HCT116 (cell line): ENCODE results near the gene FOXJ2. TPM values are rescaled to one million over a fixed set of nuclear protein-coding genes. Genes with fewer than 3 reads are reported as not detected.

Experiments used
- ATAC-seq: fragments of 200-7000 bp; cut with Tn5 transposase; 2 replicates; pipeline ENCODE4 v1.9.1; 2020; ENCODE audit warnings: mild to moderate bottlenecking, moderate library complexity
- BruUV-seq: library from RNA; stranded (reverse); fragments of 400-500 nt; replicated peaks from 2 replicates; lab custom pipeline; 2021; lab: Mats Ljungman, UMichigan
- CTCF ChIA-PET: fragments of 300-600 bp; sonication (Branson Sonifier 250); formaldehyde crosslinking; loops from one replicate; lab custom pipeline; 2021; ENCODE audit warnings: antibody characterized with exemption; lab: Charles Lee
- POLR2A ChIA-PET: fragments of 300-600, 350-600 bp; sonication (Branson Sonifier 250); formaldehyde crosslinking; loops from one replicate; lab custom pipeline; 2021; ENCODE audit warnings: antibody characterized with exemption; lab: Charles Lee
- RAD21 ChIA-PET, 2 experiments: fragments of 300-600 bp; sonication (Branson Sonifier 250); formaldehyde crosslinking; loops; one replicate each; lab custom pipeline; 2023; ENCODE audit warnings: low total read pairs in 2 of 2; ENCODE audit not compliant: uncharacterized antibody in 2 of 2, unreplicated experiment in 2 of 2, low non-redundant PET in 1 of 2; lab: Charles Lee
- DNase-seq: peaks from one replicate; pipeline ENCODE4 v3.0.0-alpha.2; 2010; ENCODE audit warnings: low read depth, low spot score
- H2AFZ ChIP-seq: fragments of 200-600 bp; shearing (Covaris generic), sonication (generic); 2 replicates; pipeline ENCODE4 v1.6.1; 2017; ENCODE audit warnings: low read depth, mixed run types, mixed read lengths, antibody characterized with exemption, low read length; ENCODE audit not compliant: poor library complexity, severe bottlenecking
- H3K27ac ChIP-seq: 2 replicates; pipeline ENCODE4 v1.5.1; 2012; ENCODE audit warnings: low read depth, low read length
- H3K27me3 ChIP-seq: fragments of 200-600 bp; sonication (generic); 2 replicates; pipeline ENCODE4 v1.6.1; 2016; ENCODE audit warnings: mixed run types, low read length, mixed read lengths; ENCODE audit not compliant: insufficient read depth
- H3K36me3 ChIP-seq, 2 experiments: fragments of 200-500 bp in 1 of 2; fragments of 200-600 bp in 1 of 2; sonication (Bioruptor generic) in 1 of 2; sonication (generic) in 1 of 2; 2 replicates each; pipeline versions ENCODE4 v1.5.1 to v1.6.1; 2014 to 2016; ENCODE audit warnings: low read length in 2 of 2, inconsistent platforms in 1 of 2, mixed read lengths in 1 of 2, mixed run types in 1 of 2; ENCODE audit not compliant: insufficient read depth in 2 of 2, control insufficient read depth in 1 of 2
- H3K4me1 ChIP-seq, 2 experiments: fragments of 200-600 bp in 1 of 2; sonication (generic) in 1 of 2; 2 replicates each; pipeline versions ENCODE4 v1.5.1 to v1.6.1; 2012 to 2017; ENCODE audit warnings: low read length in 2 of 2, inconsistent platforms in 1 of 2, mild to moderate bottlenecking in 1 of 2, mixed read lengths in 1 of 2, mixed run types in 1 of 2, moderate library complexity in 1 of 2; ENCODE audit not compliant: insufficient read depth in 2 of 2, control insufficient read depth in 1 of 2
- H3K4me2 ChIP-seq: fragments of 200-600 bp; sonication (generic); 2 replicates; pipeline ENCODE4 v1.6.1; 2017; ENCODE audit warnings: mixed run types, low read length, mixed read lengths
- H3K4me3 ChIP-seq, 2 experiments: fragments of 200-600 bp in 1 of 2; sonication (generic) in 1 of 2; replicated peaks in 1 of 2; 2 replicates each; pipeline ENCODE4 v1.5.1; 2011 to 2016; ENCODE audit warnings: low read length in 2 of 2, control low read depth in 1 of 2, low read depth in 1 of 2, mild to moderate bottlenecking in 1 of 2, mixed read lengths in 1 of 2, mixed run types in 1 of 2
- H3K79me2 ChIP-seq: fragments of 200-600 bp; sonication (generic); 2 replicates; pipeline ENCODE4 v1.6.1; 2017; ENCODE audit warnings: mild to moderate bottlenecking, mixed run types, low read length, moderate library complexity, mixed read lengths; ENCODE audit not compliant: insufficient read depth
- H3K9ac ChIP-seq: fragments of 200-600 bp; sonication (generic); 2 replicates; pipeline ENCODE4 v1.6.1; 2016; ENCODE audit warnings: low read length, mixed read lengths
- H3K9me2 ChIP-seq: fragments of 200-600 bp; sonication (generic), shearing (Covaris generic); 2 replicates; pipeline ENCODE4 v1.6.1; 2017; ENCODE audit warnings: mixed run types, mild to moderate bottlenecking, moderate library complexity; ENCODE audit not compliant: insufficient read depth
- H3K9me3 ChIP-seq, 2 experiments: fragments of 200-500 bp in 1 of 2; fragments of 200-600 bp in 1 of 2; sonication (Bioruptor generic) in 1 of 2; sonication (generic) in 1 of 2; 2 replicates each; pipeline ENCODE4 v1.6.1; 2014 to 2017; ENCODE audit warnings: low read length in 2 of 2, mixed read lengths in 2 of 2, inconsistent platforms in 1 of 2, low read depth in 1 of 2, mild to moderate bottlenecking in 1 of 2, mixed run types in 1 of 2, moderate library complexity in 1 of 2; ENCODE audit not compliant: control insufficient read depth in 1 of 2, insufficient read depth in 1 of 2
- H4K20me1 ChIP-seq: fragments of 200-600 bp; sonication (generic), shearing (Covaris generic); 2 replicates; pipeline ENCODE4 v1.6.1; 2017; ENCODE audit warnings: mixed run types, mild to moderate bottlenecking, moderate library complexity; ENCODE audit not compliant: insufficient read depth
- CBX3 ChIP-seq: IDR thresholded peaks from 2 replicates; pipeline ENCODE4 v1.6.1; 2012; ENCODE audit warnings: low read depth
- CEBPB ChIP-seq: IDR thresholded peaks from 2 replicates; pipeline ENCODE4 v1.6.1; 2012; ENCODE audit warnings: low read depth
- EGR1 ChIP-seq: IDR thresholded peaks from 2 replicates; pipeline ENCODE4 v1.6.1; 2012; ENCODE audit warnings: low read depth
- ELF1 ChIP-seq: IDR thresholded peaks from 2 replicates; pipeline ENCODE4 v1.6.1; 2012; ENCODE audit warnings: low read depth, borderline replicate concordance
- EZH2 ChIP-seq: fragments of 200-600 bp; sonication (generic); IDR thresholded peaks from 2 replicates; pipeline ENCODE4 v1.6.1; 2017; ENCODE audit warnings: antibody characterized with exemption, mixed run types
- EZH2phosphoT487 ChIP-seq: fragments of 200-600 bp; IDR thresholded peaks from 2 replicates; pipeline ENCODE4 v1.6.1; 2018; ENCODE audit warnings: antibody characterized with exemption, borderline replicate concordance
- FOSL1 ChIP-seq: IDR thresholded peaks from 2 replicates; pipeline ENCODE4 v1.6.1; 2012; ENCODE audit warnings: low read depth
- JUND ChIP-seq: IDR thresholded peaks from 2 replicates; pipeline ENCODE4 v1.6.1; 2012
- POLR2AphosphoS5 ChIP-seq: IDR thresholded peaks from 2 replicates; pipeline ENCODE4 v1.6.1; 2011; ENCODE audit warnings: mild to moderate bottlenecking, low read depth, low read length, moderate library complexity
- RAD21 ChIP-seq: IDR thresholded peaks from 2 replicates; pipeline ENCODE4 v1.6.1; 2012; ENCODE audit warnings: low read depth, mild to moderate bottlenecking
- SP1 ChIP-seq: IDR thresholded peaks from 2 replicates; pipeline ENCODE4 v1.6.1; 2012; ENCODE audit warnings: low read depth
- SRF ChIP-seq: IDR thresholded peaks from 2 replicates; pipeline ENCODE4 v1.6.1; 2012; ENCODE audit warnings: low read depth
- TCF7L2 ChIP-seq: IDR thresholded peaks from 2 replicates; pipeline ENCODE4 v1.7.0; 2011; ENCODE audit warnings: borderline replicate concordance, inconsistent platforms; ENCODE audit not compliant: insufficient read depth, insufficient read length; ENCODE audit errors: extremely low read depth
- ZNF274 ChIP-seq: fragments of 200-500 bp; sonication (Bioruptor generic); IDR thresholded peaks from 2 replicates; pipeline ENCODE4 v1.6.1; 2014; ENCODE audit warnings: mild to moderate bottlenecking, low read depth, low read length, inconsistent platforms
- intact Hi-C: fragments of 100-400 bp; cut with micrococcal nuclease; formaldehyde crosslinking; loops from 2 replicates; pipeline ENCODE4 v1.10.0; 2022
- total RNA-seq: library from RNA; stranded (reverse); gene quantifications from one replicate; pipeline ENCODE4 v1.2.1, GENCODE V29; 2021; ENCODE audit not compliant: unreplicated experiment
- TF ChIP-seq, protein P1 (sequence below), 3 experiments: fragments of 200-600 bp in 1 of 3; sonication (generic) in 1 of 3; IDR thresholded peaks in 2 of 3; conservative IDR thresholded peaks in 1 of 3; 2 replicates each; pipeline ENCODE4 v1.5.1; 2012 to 2017; ENCODE audit warnings: low read depth in 2 of 3, low read length in 2 of 3, antibody characterized with exemption in 1 of 3, borderline replicate concordance in 1 of 3, control low read depth in 1 of 3, mild to moderate bottlenecking in 1 of 3, mixed read lengths in 1 of 3, mixed run types in 1 of 3, moderate library complexity in 1 of 3; ENCODE audit not compliant: insufficient read depth in 1 of 3
- TF ChIP-seq, protein P2 (sequence below): IDR thresholded peaks from 2 replicates; pipeline ENCODE4 v1.6.1; 2012

Gene FOXJ2
- total RNA-seq, 1 experiment from 2014 or later: 20.3 TPM

DNA sequence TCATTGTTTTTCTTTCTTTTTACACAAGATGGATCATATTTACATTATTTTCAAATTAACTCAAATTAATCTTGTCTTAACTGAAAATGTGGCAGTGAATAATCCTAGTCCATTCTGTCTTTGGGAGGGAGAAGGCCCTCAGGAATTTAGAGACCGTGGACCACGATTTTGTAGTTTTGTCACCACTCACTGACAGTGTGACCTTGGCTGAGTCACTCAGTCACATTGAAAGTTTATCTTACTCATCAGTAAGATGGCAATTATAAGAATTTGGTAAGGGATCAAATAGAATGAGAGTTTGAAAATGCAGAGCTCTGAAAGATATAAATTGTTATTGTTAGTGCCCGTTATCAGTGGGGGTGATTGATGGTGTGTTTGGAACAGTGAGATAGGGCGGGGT is 16.4 kb downstream of the FOXJ2 start:
- Histone ChIP-seq H3K79me2 (no peaks in the 10 kb centered on the region), H3K27me3 (no peaks in the 10 kb centered on the region), H3K9ac (no peak overlapping the region), H4K20me1 (no peaks in the 10 kb centered on the region), H3K9me2 (no peaks in the 10 kb centered on the region), H3K27ac (no peak overlapping the region), H3K4me2 (no peak overlapping the region), H3K4me3 (no peak overlapping the region), H3K9me3 (no peaks in the 10 kb centered on the region), H3K36me3 (peaks cover 21 to 34% of the 10 kb centered on the region in 2 experiments; a peak in 3 of 4 replicates), H2AFZ (no peak overlapping the region), H3K4me1 (no peaks in the 10 kb centered on the region)
- BruUV-seq: no TSS peak
- intact Hi-C loops: no loop called here
- ATAC-seq: no peak
- RAD21 ChIA-PET: no interaction called here
- CTCF ChIA-PET: interaction anchor here (1.2 kb wide), 1 partner anchor 29 kb away, joined by 3 read pairs; no protein-coding TSS in a partner anchor
- no peak for DNase-seq
- TF ChIP-seq SP1 (no peak), JUND (no peak), EZH2 (no peak), ELF1 (no peak), TCF7L2 (no peak), POLR2AphosphoS5 (no peak), RAD21 (no peak), ZNF274 (no peak), CBX3 (no peak), SRF (no peak), CEBPB (no peak), EZH2phosphoT487 (no peak), FOSL1 (no peak), EGR1 (no peak)
- TF ChIP-seq, protein P1, sequence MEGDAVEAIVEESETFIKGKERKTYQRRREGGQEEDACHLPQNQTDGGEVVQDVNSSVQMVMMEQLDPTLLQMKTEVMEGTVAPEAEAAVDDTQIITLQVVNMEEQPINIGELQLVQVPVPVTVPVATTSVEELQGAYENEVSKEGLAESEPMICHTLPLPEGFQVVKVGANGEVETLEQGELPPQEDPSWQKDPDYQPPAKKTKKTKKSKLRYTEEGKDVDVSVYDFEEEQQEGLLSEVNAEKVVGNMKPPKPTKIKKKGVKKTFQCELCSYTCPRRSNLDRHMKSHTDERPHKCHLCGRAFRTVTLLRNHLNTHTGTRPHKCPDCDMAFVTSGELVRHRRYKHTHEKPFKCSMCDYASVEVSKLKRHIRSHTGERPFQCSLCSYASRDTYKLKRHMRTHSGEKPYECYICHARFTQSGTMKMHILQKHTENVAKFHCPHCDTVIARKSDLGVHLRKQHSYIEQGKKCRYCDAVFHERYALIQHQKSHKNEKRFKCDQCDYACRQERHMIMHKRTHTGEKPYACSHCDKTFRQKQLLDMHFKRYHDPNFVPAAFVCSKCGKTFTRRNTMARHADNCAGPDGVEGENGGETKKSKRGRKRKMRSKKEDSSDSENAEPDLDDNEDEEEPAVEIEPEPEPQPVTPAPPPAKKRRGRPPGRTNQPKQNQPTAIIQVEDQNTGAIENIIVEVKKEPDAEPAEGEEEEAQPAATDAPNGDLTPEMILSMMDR (IDR thresholded peaks at IDR 0.05 in 2 of 3, conservative IDR thresholded peaks at IDR 0.05 in 1 of 3; ENCODE audit: borderline replicate concordance in 1 of 3, insufficient read depth in 1 of 3, low read depth in 2 of 3, low read length in 2 of 3): no peak
- TF ChIP-seq, protein P2, sequence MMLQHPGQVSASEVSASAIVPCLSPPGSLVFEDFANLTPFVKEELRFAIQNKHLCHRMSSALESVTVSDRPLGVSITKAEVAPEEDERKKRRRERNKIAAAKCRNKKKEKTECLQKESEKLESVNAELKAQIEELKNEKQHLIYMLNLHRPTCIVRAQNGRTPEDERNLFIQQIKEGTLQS: no peak
- POLR2A ChIA-PET: no interaction called here
